GM18873 (cell line): Measurements from ENCODE around the gene SLC35F1.

Source experiments
- ATAC-seq: cut with Tn5 transposase; IDR thresholded peaks from one replicate; pipeline ENCODE4 v1.9.1; 2021; ENCODE audit warnings: mild to moderate bottlenecking, moderate library complexity, moderate number of reproducible peaks; ENCODE audit not compliant: unreplicated experiment, low FRiP score

SLC35F1 gene

GRCh38 chr6:118174071-118174470 is 267.0 kb downstream of the SLC35F1 start:
- ATAC-seq = no peak

GRCh38 chr6:118177720-118178119 is 270.7 kb downstream of the SLC35F1 start:
- ATAC-seq = no peak

- no peak for ATAC-seq
Measured at GRCh38 chr6:118179048-118179447, 272.0 kb downstream of the SLC35F1 start.

- peak; percentile 42 for ATAC-seq
Measured at GRCh38 chr6:118186672-118187567, 279.9 kb downstream of the SLC35F1 start.

- ATAC-seq = peak; percentile 30
Measured at GRCh38 chr6:118187568-118188164, 280.6 kb downstream of the SLC35F1 start.

- ATAC-seq = no peak
Measured at GRCh38 chr6:118188561-118188960, 281.5 kb downstream of the SLC35F1 start.

GRCh38 chr6:118197539-118197938 is 290.5 kb downstream of the SLC35F1 start:
- ATAC-seq = no peak

- no peak for ATAC-seq
Measured at GRCh38 chr6:118198746-118199145, 291.7 kb downstream of the SLC35F1 start.

- ATAC-seq = no peak
Measured at GRCh38 chr6:118200160-118200559, 293.1 kb downstream of the SLC35F1 start.

GRCh38 chr6:118202517-118202916 is 295.5 kb downstream of the SLC35F1 start:
- ATAC-seq = no peak

- ATAC-seq = no peak
Measured at GRCh38 chr6:118203545-118203944, 296.5 kb downstream of the SLC35F1 start.

- no peak for ATAC-seq
Measured at GRCh38 chr6:118206221-118206620, 299.2 kb downstream of the SLC35F1 start.

GRCh38 chr6:118207947-118208346 is 300.9 kb downstream of the SLC35F1 start:
- ATAC-seq = no peak

- ATAC-seq = no peak
Measured at GRCh38 chr6:118212451-118213173, 305.5 kb downstream of the SLC35F1 start.

GRCh38 chr6:118215269-118215668 is 308.2 kb downstream of the SLC35F1 start:
- no peak for ATAC-seq

GRCh38 chr6:118216751-118217150 is 309.7 kb downstream of the SLC35F1 start:
- no peak for ATAC-seq

GRCh38 chr6:118218156-118218555 is 311.1 kb downstream of the SLC35F1 start:
- no peak for ATAC-seq

- no peak for ATAC-seq
Measured at GRCh38 chr6:118220429-118221128, 313.5 kb downstream of the SLC35F1 start.

- no peak for ATAC-seq
Measured at GRCh38 chr6:118223316-118223715, 316.3 kb downstream of the SLC35F1 start.

- no peak for ATAC-seq
Measured at GRCh38 chr6:118228886-118229285, 321.8 kb downstream of the SLC35F1 start.
